ENCODE measurements around the gene ZFP36L2. TPM values are rescaled to one million over a fixed set of nuclear protein-coding genes. Genes with fewer than 3 reads are reported as not detected.

ZFP36L2 gene
- total and polyA plus RNA-seq, 2 experiments from 2014 or later: 37.9 to 38.4 TPM

DNA sequence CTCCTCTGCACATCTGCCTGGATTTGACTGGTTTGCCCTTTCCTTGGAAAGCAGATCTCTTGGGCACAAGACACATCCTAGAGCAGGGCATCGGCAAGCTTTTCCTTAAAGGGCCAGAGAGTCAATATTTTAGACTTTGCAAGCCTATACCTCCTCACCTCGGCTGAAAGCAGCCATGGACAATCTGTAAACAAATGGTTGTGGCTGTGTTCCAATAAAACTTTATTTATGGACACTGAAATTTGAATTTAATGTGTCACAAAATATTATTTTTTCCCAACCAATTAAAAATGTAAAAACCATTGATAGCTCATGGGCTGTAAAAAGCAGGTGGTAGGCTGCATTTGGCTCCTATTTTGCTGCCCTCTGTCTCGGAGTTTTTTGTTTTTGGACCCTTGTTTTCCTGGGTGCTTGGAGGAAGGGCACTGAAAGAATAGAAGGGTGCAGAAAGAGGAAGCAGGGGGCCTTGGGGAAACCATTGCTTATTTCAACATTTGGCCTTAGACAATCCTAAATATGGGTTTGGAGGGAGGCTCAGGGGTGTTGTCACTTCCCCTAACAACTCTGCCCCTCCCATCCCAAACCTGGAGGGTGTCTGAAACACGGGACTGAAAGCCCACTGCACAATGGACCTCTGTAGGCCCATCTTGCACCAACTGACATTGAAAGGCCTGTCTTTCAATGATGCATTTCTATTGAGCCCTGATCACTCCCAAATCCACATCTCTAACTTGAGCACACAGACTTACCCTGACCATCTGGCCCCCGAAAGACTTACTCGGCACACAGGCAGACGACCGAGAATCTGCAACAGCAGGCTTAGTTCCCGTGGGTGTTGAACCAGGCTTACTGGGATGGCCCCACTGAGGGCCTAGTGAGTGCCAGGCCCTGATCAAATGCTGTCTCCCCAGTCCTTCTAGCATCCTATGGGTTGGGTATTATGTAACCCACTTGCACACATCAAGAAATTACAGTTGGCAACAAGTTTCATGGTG lies 7.1 kb upstream of the ZFP36L2 start:
- H3K4me1 ChIP-seq (ENCODE audit: insufficient read depth): peaks cover 21% of the 10 kb centered on the region
- no peak overlapping the region for H3K4me3 ChIP-seq
- no peak overlapping the region for H3K27ac ChIP-seq (ENCODE audit: low read depth)
- peaks cover 10% of the 10 kb centered on the region; the same call in 1 of the 3 replicates for H3K36me3 Mint-ChIP-seq (ENCODE audit: low read depth)
- no peaks in the 10 kb centered on the region for H4K20me1 ChIP-seq (replicated peaks; ENCODE audit: insufficient read depth)
- no peak for DNase-seq (ENCODE audit: low spot score)
- TF ChIP-seq ZNF331 (CRISPR knock-in tag; IDR thresholded peaks at IDR 0.05; ENCODE audit: low read depth): no peak
- TF ChIP-seq CREB1 (CRISPR knock-in tag; IDR thresholded peaks at IDR 0.05; ENCODE audit: low read depth): no peak
- no peak for TF ChIP-seq JUNB (IDR thresholded peaks at IDR 0.05; ENCODE audit: unreplicated experiment)
- TF ChIP-seq, protein P1, sequence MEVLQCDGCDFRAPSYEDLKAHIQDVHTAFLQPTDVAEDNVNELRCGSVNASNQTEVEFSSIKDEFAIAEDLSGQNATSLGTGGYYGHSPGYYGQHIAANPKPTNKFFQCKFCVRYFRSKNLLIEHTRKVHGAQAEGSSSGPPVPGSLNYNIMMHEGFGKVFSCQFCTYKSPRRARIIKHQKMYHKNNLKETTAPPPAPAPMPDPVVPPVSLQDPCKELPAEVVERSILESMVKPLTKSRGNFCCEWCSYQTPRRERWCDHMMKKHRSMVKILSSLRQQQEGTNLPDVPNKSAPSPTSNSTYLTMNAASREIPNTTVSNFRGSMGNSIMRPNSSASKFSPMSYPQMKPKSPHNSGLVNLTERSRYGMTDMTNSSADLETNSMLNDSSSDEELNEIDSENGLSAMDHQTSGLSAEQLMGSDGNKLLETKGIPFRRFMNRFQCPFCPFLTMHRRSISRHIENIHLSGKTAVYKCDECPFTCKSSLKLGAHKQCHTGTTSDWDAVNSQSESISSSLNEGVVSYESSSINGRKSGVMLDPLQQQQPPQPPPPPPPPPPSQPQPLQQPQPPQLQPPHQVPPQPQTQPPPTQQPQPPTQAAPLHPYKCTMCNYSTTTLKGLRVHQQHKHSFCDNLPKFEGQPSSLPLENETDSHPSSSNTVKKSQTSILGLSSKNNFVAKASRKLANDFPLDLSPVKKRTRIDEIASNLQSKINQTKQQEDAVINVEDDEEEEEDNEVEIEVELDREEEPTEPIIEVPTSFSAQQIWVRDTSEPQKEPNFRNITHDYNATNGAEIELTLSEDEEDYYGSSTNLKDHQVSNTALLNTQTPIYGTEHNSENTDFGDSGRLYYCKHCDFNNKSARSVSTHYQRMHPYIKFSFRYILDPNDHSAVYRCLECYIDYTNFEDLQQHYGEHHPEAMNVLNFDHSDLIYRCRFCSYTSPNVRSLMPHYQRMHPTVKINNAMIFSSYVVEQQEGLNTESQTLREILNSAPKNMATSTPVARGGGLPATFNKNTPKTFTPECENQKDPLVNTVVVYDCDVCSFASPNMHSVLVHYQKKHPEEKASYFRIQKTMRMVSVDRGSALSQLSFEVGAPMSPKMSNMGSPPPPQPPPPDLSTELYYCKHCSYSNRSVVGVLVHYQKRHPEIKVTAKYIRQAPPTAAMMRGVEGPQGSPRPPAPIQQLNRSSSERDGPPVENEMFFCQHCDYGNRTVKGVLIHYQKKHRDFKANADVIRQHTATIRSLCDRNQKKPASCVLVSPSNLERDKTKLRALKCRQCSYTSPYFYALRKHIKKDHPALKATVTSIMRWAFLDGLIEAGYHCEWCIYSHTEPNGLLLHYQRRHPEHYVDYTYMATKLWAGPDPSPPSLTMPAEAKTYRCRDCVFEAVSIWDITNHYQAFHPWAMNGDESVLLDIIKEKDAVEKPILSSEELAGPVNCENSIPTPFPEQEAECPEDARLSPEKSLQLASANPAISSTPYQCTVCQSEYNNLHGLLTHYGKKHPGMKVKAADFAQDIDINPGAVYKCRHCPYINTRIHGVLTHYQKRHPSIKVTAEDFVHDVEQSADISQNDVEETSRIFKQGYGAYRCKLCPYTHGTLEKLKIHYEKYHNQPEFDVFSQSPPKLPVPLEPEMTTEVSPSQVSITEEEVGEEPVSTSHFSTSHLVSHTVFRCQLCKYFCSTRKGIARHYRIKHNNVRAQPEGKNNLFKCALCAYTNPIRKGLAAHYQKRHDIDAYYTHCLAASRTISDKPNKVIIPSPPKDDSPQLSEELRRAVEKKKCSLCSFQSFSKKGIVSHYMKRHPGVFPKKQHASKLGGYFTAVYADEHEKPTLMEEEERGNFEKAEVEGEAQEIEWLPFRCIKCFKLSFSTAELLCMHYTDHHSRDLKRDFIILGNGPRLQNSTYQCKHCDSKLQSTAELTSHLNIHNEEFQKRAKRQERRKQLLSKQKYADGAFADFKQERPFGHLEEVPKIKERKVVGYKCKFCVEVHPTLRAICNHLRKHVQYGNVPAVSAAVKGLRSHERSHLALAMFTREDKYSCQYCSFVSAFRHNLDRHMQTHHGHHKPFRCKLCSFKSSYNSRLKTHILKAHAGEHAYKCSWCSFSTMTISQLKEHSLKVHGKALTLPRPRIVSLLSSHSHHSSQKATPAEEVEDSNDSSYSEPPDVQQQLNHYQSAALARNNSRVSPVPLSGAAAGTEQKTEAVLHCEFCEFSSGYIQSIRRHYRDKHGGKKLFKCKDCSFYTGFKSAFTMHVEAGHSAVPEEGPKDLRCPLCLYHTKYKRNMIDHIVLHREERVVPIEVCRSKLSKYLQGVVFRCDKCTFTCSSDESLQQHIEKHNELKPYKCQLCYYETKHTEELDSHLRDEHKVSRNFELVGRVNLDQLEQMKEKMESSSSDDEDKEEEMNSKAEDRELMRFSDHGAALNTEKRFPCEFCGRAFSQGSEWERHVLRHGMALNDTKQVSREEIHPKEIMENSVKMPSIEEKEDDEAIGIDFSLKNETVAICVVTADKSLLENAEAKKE (CRISPR knock-in tag; IDR thresholded peaks at IDR 0.05): no peak
- no peak for TF ChIP-seq ZNF114 (CRISPR knock-in tag; IDR thresholded peaks at IDR 0.05)
- no peak for TF ChIP-seq EZH2phosphoT487 (IDR thresholded peaks at IDR 0.05; ENCODE audit: unreplicated experiment)
- no peak for TF ChIP-seq STAT1 (IDR thresholded peaks at IDR 0.05; ENCODE audit: unreplicated experiment)
- TF ChIP-seq, protein P2, sequence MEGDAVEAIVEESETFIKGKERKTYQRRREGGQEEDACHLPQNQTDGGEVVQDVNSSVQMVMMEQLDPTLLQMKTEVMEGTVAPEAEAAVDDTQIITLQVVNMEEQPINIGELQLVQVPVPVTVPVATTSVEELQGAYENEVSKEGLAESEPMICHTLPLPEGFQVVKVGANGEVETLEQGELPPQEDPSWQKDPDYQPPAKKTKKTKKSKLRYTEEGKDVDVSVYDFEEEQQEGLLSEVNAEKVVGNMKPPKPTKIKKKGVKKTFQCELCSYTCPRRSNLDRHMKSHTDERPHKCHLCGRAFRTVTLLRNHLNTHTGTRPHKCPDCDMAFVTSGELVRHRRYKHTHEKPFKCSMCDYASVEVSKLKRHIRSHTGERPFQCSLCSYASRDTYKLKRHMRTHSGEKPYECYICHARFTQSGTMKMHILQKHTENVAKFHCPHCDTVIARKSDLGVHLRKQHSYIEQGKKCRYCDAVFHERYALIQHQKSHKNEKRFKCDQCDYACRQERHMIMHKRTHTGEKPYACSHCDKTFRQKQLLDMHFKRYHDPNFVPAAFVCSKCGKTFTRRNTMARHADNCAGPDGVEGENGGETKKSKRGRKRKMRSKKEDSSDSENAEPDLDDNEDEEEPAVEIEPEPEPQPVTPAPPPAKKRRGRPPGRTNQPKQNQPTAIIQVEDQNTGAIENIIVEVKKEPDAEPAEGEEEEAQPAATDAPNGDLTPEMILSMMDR (conservative IDR thresholded peaks at IDR 0.05; ENCODE audit: low read depth in 2 of 2): no peak
- no peak for TF ChIP-seq NANOG (IDR thresholded peaks at IDR 0.05; ENCODE audit: borderline replicate concordance)
- no peak for TF ChIP-seq EZH2 (IDR thresholded peaks at IDR 0.05; ENCODE audit: low read depth, unreplicated experiment)
- TF ChIP-seq POLR2AphosphoS5 (IDR thresholded peaks at IDR 0.05; ENCODE audit: low read depth): no peak
- TF ChIP-seq, protein P3, sequence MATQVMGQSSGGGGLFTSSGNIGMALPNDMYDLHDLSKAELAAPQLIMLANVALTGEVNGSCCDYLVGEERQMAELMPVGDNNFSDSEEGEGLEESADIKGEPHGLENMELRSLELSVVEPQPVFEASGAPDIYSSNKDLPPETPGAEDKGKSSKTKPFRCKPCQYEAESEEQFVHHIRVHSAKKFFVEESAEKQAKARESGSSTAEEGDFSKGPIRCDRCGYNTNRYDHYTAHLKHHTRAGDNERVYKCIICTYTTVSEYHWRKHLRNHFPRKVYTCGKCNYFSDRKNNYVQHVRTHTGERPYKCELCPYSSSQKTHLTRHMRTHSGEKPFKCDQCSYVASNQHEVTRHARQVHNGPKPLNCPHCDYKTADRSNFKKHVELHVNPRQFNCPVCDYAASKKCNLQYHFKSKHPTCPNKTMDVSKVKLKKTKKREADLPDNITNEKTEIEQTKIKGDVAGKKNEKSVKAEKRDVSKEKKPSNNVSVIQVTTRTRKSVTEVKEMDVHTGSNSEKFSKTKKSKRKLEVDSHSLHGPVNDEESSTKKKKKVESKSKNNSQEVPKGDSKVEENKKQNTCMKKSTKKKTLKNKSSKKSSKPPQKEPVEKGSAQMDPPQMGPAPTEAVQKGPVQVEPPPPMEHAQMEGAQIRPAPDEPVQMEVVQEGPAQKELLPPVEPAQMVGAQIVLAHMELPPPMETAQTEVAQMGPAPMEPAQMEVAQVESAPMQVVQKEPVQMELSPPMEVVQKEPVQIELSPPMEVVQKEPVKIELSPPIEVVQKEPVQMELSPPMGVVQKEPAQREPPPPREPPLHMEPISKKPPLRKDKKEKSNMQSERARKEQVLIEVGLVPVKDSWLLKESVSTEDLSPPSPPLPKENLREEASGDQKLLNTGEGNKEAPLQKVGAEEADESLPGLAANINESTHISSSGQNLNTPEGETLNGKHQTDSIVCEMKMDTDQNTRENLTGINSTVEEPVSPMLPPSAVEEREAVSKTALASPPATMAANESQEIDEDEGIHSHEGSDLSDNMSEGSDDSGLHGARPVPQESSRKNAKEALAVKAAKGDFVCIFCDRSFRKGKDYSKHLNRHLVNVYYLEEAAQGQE (IDR thresholded peaks at IDR 0.05; ENCODE audit: unreplicated experiment): no peak
- TF ChIP-seq, protein P4, sequence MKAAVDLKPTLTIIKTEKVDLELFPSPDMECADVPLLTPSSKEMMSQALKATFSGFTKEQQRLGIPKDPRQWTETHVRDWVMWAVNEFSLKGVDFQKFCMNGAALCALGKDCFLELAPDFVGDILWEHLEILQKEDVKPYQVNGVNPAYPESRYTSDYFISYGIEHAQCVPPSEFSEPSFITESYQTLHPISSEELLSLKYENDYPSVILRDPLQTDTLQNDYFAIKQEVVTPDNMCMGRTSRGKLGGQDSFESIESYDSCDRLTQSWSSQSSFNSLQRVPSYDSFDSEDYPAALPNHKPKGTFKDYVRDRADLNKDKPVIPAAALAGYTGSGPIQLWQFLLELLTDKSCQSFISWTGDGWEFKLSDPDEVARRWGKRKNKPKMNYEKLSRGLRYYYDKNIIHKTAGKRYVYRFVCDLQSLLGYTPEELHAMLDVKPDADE (IDR thresholded peaks at IDR 0.05): no peak
- H3K27me3 ChIP-seq (ENCODE audit: insufficient read depth): no peaks in the 10 kb centered on the region
- H3K36me3 ChIP-seq (ENCODE audit: insufficient read depth): no peaks in the 10 kb centered on the region
- H3K9me3 Mint-ChIP-seq: no peaks in the 10 kb centered on the region; the same call in 2 of the 3 replicates
- no peak overlapping the region; the same call in 1 of the 2 replicates for H3K27ac Mint-ChIP-seq
- H3K4me3 Mint-ChIP-seq: no peak overlapping the region
- H3K9me2 ChIP-seq (ENCODE audit: insufficient read depth): no peaks in the 10 kb centered on the region
- H3K79me2 ChIP-seq (replicated peaks; ENCODE audit: insufficient read depth): peaks cover 3% of the 10 kb centered on the region; the same call in 1 of the 2 replicates
- peaks cover 4% of the 10 kb centered on the region for H3K27me3 Mint-ChIP-seq (ENCODE audit: insufficient read depth, low read depth, poor library complexity)
- H3K4me1 Mint-ChIP-seq: peaks cover 27% of the 10 kb centered on the region
- peaks cover 3% of the 10 kb centered on the region; the same call in 1 of the 2 replicates for H3F3A ChIP-seq (replicated peaks; ENCODE audit: low read depth)
- H2AFZ ChIP-seq: no peak overlapping the region
- no peak overlapping the region for H3K4me2 ChIP-seq
- ATAC-seq: no peak

Data from GM23338 (cell line).